SK-N-MC (cell line): Measurements from ENCODE around the gene CHMP3.

Experiments
- EZH2 ChIP-seq: fragments of 200-600 bp; sonication (generic); IDR thresholded peaks from one replicate; pipeline ENCODE4 v1.6.1; 2017; ENCODE audit warnings: antibody characterized with exemption
- POLR2AphosphoS5 ChIP-seq: IDR thresholded peaks from 2 replicates; pipeline ENCODE4 v1.6.1; 2012; ENCODE audit warnings: mild to moderate bottlenecking, low read depth, low read length, borderline replicate concordance

DNA sequence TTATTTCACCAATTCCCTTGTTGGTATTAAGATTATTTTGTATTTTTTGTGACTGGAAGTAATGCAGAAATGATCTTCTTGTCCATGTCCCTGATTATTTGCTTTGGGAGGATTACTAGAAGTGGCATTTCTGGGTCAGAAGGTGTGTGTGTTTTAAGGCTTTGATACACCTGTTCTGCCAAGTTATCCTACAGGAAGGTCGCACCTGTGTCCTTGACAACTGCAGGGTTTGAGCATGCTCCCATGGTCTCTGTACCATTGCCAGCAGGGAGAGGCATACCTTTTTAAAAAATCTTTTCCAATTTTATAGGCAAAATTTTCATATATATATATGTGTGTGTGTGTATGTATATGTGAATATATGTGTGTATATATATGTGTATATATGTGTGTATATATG lies 92.4 kb downstream of the CHMP3 start:
- TF ChIP-seq POLR2AphosphoS5 (no peak), EZH2 (no peak)
